Ureter (tissue), 1 donor: ENCODE results near the gene KDM3B. TPM values are rescaled to one million over a fixed set of nuclear protein-coding genes. Genes with fewer than 3 reads are reported as not detected.
A peak's percentile ranks its signal among the peaks of the same experiment; 100 is the strongest.
"Not testable (repeated sequence)": the region's sequence is repeated elsewhere in the genome, so short reads cannot be mapped to it uniquely, and the experiment has no call there.

ENCODE experiments used
- DNase-seq: peaks from one replicate; pipeline ENCODE4 v3.0.0-alpha.2; 2020; ENCODE audit warnings: low spot score
- total RNA-seq: library from RNA; stranded (reverse); gene quantifications from one replicate; pipeline ENCODE4 v1.2.4, GENCODE V29; 2023
- donor health status: DM: yes; HTN: yes; CAD: no.

Gene KDM3B
- total RNA-seq, 1 donor from 2014 or later = 79.8 TPM

GRCh38 chr5:138468133-138468965, 115.9 kb downstream of the KDM3B start:
- no peak for DNase-seq

- DNase-seq = no peak
These were observed 116.6 kb downstream of the KDM3B start for GRCh38 chr5:138468966-138469539.

- no peak for DNase-seq
These were observed 117.2 kb downstream of the KDM3B start for GRCh38 chr5:138469540-138470321.

- DNase-seq = no peak
These were observed 118.0 kb downstream of the KDM3B start for GRCh38 chr5:138470322-138471051.

- DNase-seq = no peak
These were observed 118.5 kb downstream of the KDM3B start for GRCh38 chr5:138471052-138471361.

GRCh38 chr5:138472353-138472752, 119.9 kb downstream of the KDM3B start:
- DNase-seq = no peak

- not testable (repeated sequence) for DNase-seq
These were observed 120.7 kb downstream of the KDM3B start for GRCh38 chr5:138473151-138473550.

- DNase-seq = no peak
These were observed 124.4 kb downstream of the KDM3B start for GRCh38 chr5:138476918-138477317.

- DNase-seq = peak; percentile 54
These were observed 130.2 kb downstream of the KDM3B start for GRCh38 chr5:138482638-138483037.

Other genes starting within 250 kb of the KDM3B start
- gene NME5, start 213.3 kb upstream of the KDM3B start, total RNA-seq = 11.1 TPM
- gene BRD8, start 174.1 kb upstream of the KDM3B start, total RNA-seq = 54.6 TPM
- gene KIF20A, start 173.6 kb upstream of the KDM3B start, total RNA-seq = 0.83 TPM
- gene CDC23, start 139.4 kb upstream of the KDM3B start, total RNA-seq = 26.8 TPM
- 0.60 TPM for gene GFRA3, start 78.1 kb upstream of the KDM3B start, total RNA-seq
- not detected for gene CDC25C, start 20.9 kb upstream of the KDM3B start, total RNA-seq
- gene FAM53C, start 14.4 kb upstream of the KDM3B start, total RNA-seq = 15.6 TPM
- gene REEP2, start 86.4 kb downstream of the KDM3B start, total RNA-seq = 7.0 TPM
- 41.6 TPM for gene EGR1, start 112.8 kb downstream of the KDM3B start, total RNA-seq
- gene ETF1, start 190.6 kb downstream of the KDM3B start, total RNA-seq = 112 TPM
- 289 TPM for gene HSPA9, start 222.7 kb downstream of the KDM3B start, total RNA-seq